Brain microvascular endothelial cell (primary cell): ENCODE measurements around the gene FAM174C.

Experiments used
- DNase-seq: peaks from one replicate; pipeline ENCODE4 v3.0.0-alpha.2; 2020
- H3K27ac ChIP-seq: fragments of 250-450 bp; sonication (Bioruptor Pico); 2 replicates; pipeline ENCODE4 v1.5.1; 2020; ENCODE audit warnings: mild to moderate bottlenecking, moderate library complexity
- H3K27me3 ChIP-seq: fragments of 250-450 bp; sonication (Bioruptor Pico); replicated peaks from 2 replicates; pipeline ENCODE4 v1.5.1; 2020; ENCODE audit warnings: mild to moderate bottlenecking
- H3K36me3 ChIP-seq: fragments of 250-450 bp; sonication (Bioruptor Pico); replicated peaks from 2 replicates; pipeline ENCODE4 v1.5.1; 2020; ENCODE audit warnings: mild to moderate bottlenecking
- H3K4me3 ChIP-seq: 2 replicates; pipeline ENCODE4 v1.5.1; 2011; ENCODE audit warnings: low read depth, mild to moderate bottlenecking, control low read depth, low read length, moderate library complexity
- CTCF ChIP-seq: IDR thresholded peaks from 2 replicates; pipeline ENCODE4 v1.5.1; 2011; ENCODE audit warnings: low read depth, mild to moderate bottlenecking, moderate library complexity, low read length, control low read depth, inconsistent platforms; ENCODE audit errors: missing control alignments
- in situ Hi-C: cut with HindIII; loops from 2 replicates; pipeline ENCODE4 v1.10.0; 2017; ENCODE audit warnings: low sequenced_read_pairs, low pct_ligation_motif_present

Gene FAM174C

GRCh38 chr19:1270213-1270853 lies 5.0 kb upstream of the FAM174C start:
- Histone ChIP-seq H3K36me3 (peaks cover 41% of the 10 kb centered on the region), H3K27ac (peak overlapping the region; percentile 79), H3K27me3 (no peaks in the 10 kb centered on the region), H3K4me3 (peak overlapping the region; percentile 68)
- no peak for DNase-seq
- in situ Hi-C loops, result no loop called here
- no peak for TF ChIP-seq CTCF

GRCh38 chr19:1270854-1271527 lies 4.3 kb upstream of the FAM174C start:
- Histone ChIP-seq H3K36me3 (peaks cover 41% of the 10 kb centered on the region), H3K4me3 (peak overlapping the region; percentile 68), H3K27me3 (no peaks in the 10 kb centered on the region), H3K27ac (peak overlapping the region; percentile 79)
- no peak for DNase-seq
- no peak for TF ChIP-seq CTCF
- in situ Hi-C loops, result no loop called here

GRCh38 chr19:1271528-1272422 lies 3.6 kb upstream of the FAM174C start:
- no peak for DNase-seq
- no peak overlapping the region for H3K4me3 ChIP-seq
- in situ Hi-C loops, result no loop called here
- H3K27ac ChIP-seq, result no peak overlapping the region
- no peak for TF ChIP-seq CTCF
- no peaks in the 10 kb centered on the region for H3K27me3 ChIP-seq
- H3K36me3 ChIP-seq, result peaks cover 41% of the 10 kb centered on the region

DNA sequence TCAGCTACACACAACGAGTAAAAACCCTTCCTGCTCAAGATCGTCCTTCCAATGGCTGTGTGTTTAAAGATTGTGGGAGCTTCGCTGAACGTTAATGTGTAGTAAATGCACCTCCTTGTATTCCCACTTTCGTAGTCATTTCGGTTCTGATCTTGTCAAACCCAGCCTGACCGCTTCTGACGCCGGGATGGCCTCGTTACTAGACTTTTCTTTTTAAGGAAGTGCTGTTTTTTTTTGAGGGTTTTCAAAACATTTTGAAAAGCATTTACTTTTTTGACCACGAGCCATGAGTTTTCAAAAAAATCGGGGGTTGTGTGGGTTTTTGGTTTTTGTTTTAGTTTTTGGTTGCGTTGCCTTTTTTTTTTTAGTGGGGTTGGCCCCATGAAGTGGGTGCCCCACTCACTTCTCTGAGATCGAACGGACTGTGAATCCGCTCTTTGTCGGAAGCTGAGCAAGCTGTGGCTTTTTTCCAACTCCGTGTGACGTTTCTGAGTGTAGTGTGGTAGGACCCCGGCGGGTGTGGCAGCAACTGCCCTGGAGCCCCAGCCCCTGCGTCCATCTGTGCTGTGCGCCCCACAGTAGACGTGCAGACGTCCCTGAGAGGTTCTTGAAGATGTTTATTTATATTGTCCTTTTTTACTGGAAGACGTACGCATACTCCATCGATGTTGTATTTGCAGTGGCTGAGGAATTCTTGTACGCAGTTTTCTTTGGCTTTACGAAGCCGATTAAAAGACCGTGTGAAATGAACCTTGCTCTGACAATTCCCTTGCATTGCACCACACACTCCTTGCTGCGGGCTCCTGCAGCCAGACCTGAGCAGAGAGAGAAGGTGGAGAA lies 2.7 kb upstream of the FAM174C start:
- Histone ChIP-seq H3K27ac (no peak overlapping the region), H3K4me3 (no peak overlapping the region), H3K27me3 (no peaks in the 10 kb centered on the region), H3K36me3 (peaks cover 41% of the 10 kb centered on the region)
- in situ Hi-C loops, result no loop called here
- DNase-seq, result no peak
- no peak for TF ChIP-seq CTCF

GRCh38 chr19:1273263-1274041 lies 1.9 kb upstream of the FAM174C start:
- in situ Hi-C loops, result no loop called here
- TF ChIP-seq CTCF, result no peak
- DNase-seq, result no peak
- H3K4me3 ChIP-seq, result no peak overlapping the region
- H3K27me3 ChIP-seq, result no peaks in the 10 kb centered on the region
- no peak overlapping the region for H3K27ac ChIP-seq
- H3K36me3 ChIP-seq, result peaks cover 41% of the 10 kb centered on the region
